ENCODE data around the gene EDDM3A. TPM values are rescaled to one million over a fixed set of nuclear protein-coding genes. Genes with fewer than 3 reads are reported as not detected.

EDDM3A gene
- total and polyA plus RNA-seq, 2 of the 4 experiments (the other 2 are of a cell fraction) = not detected

GRCh38 chr14:20722016-20722415, 23.7 kb upstream of the EDDM3A start:
- no peak overlapping the region for H3K23ac ChIP-seq (ENCODE audit: low read depth, low read length)
- H3K14ac ChIP-seq (replicated peaks; ENCODE audit: low read depth, low read length) = no peak overlapping the region
- dilution Hi-C loops (cut with HindIII; ENCODE audit: low sequenced_read_pairs, unreplicated experiment) = no loop called here
- intact Hi-C loops (cut with micrococcal nuclease) = no loop called here
- H4K5ac ChIP-seq (ENCODE audit: low read depth, low read length) = no peak overlapping the region
- H3K36me3 ChIP-seq (ENCODE audit: control insufficient read depth, insufficient read depth, low read length) = no peaks in the 10 kb centered on the region
- H4K91ac ChIP-seq (ENCODE audit: insufficient read depth, low read depth, low read length) = no peak overlapping the region
- H3K4me3 ChIP-seq (ENCODE audit: insufficient read depth, low read depth, low read length) = no peak overlapping the region
- no TSS peak for BruUV-seq (replicated peaks)
- CTCF ChIA-PET = no interaction called here
- no peak overlapping the region for H2BK5ac ChIP-seq (ENCODE audit: low read depth, low read length, poor library complexity, severe bottlenecking)
- in situ Hi-C loops (cut with MboI; ENCODE audit: low sequenced_read_pairs) = no loop called here
- no peak overlapping the region for H3K27ac ChIP-seq (ENCODE audit: insufficient read depth, low read length)
- H3K4me2 ChIP-seq (ENCODE audit: low read depth, low read length) = no peak overlapping the region
- H3K79me1 ChIP-seq (ENCODE audit: low read depth in 1 of 2, low read length in 2 of 2) = no peaks in the 10 kb centered on the region
- no peak overlapping the region for H3K4ac ChIP-seq (ENCODE audit: low read depth, low read length)
- no peak overlapping the region for H2BK120ac ChIP-seq (ENCODE audit: low read depth, low read length)
- no peak overlapping the region for H3K9ac ChIP-seq (ENCODE audit: low read depth, low read length)
- H2AFZ ChIP-seq (replicated peaks; ENCODE audit: low read length, poor library complexity) = no peak overlapping the region
- 58% methylated on average over 2 of the region's 12 CpGs; no CpG with 5 or more reads in 1 of the 2 experiments for WGBS, 2 experiments (ENCODE audit: extremely low coverage in 2 of 2, insufficient read length in 1 of 2)
- H2BK15ac ChIP-seq (ENCODE audit: low read depth, low read length) = no peak overlapping the region
- no peak overlapping the region for H3K56ac ChIP-seq (ENCODE audit: extremely low read depth, insufficient read depth, low read length)
- H3K4me1 ChIP-seq (ENCODE audit: control insufficient read depth, insufficient read depth, low read length) = no peaks in the 10 kb centered on the region
- H3K18ac ChIP-seq (ENCODE audit: low read depth, low read length) = no peak overlapping the region
- H2AK5ac ChIP-seq (ENCODE audit: low read depth, low read length) = no peak overlapping the region
- H2BK20ac ChIP-seq (ENCODE audit: low read depth, low read length) = no peak overlapping the region
- DNase-seq (no peak), ATAC-seq (ENCODE audit: low read depth) (no peak)
- H3K27me3 ChIP-seq (ENCODE audit: control insufficient read depth, insufficient read depth, low read length) = peaks cover 15% of the 10 kb centered on the region
- H2AK9ac ChIP-seq (replicated peaks; ENCODE audit: low read depth, low read length, poor library complexity) = no peak overlapping the region
- no peaks in the 10 kb centered on the region for H3K9me3 ChIP-seq (ENCODE audit: control insufficient read depth, insufficient read depth, low read length)
- H3K9me1 ChIP-seq (ENCODE audit: insufficient read depth, low read length) = no peaks in the 10 kb centered on the region
- no peak overlapping the region for H4K8ac ChIP-seq (ENCODE audit: low read depth in 2 of 2, low read length in 2 of 2)
- POLR2A ChIA-PET (ENCODE audit: unreplicated experiment) = no interaction called here
- no peaks in the 10 kb centered on the region for H4K20me1 ChIP-seq (ENCODE audit: insufficient read depth, low read length)
- TF ChIP-seq NFE2L2 (IDR thresholded peaks at IDR 0.05; ENCODE audit: low read depth, low read length) (no peak), SMC3 (IDR thresholded peaks at IDR 0.05; ENCODE audit: low read depth, low read length) (no peak), CHD1 (IDR thresholded peaks at IDR 0.05; ENCODE audit: low read depth, low read length) (no peak), POLR2A (IDR thresholded peaks at IDR 0.05; ENCODE audit: low read depth, low read length) (no peak), RAD21 (IDR thresholded peaks at IDR 0.05; ENCODE audit: low read length) (no peak), BHLHE40 (IDR thresholded peaks at IDR 0.05; ENCODE audit: low read depth, low read length) (no peak), RCOR1 (IDR thresholded peaks at IDR 0.05; ENCODE audit: insufficient replicate concordance, low read length) (no peak), FOS (IDR thresholded peaks at IDR 0.05; ENCODE audit: low read depth, low read length) (no peak), ELK1 (IDR thresholded peaks at IDR 0.05; ENCODE audit: borderline replicate concordance, low read depth, low read length) (no peak), MAZ (IDR thresholded peaks at IDR 0.05; ENCODE audit: borderline replicate concordance, low read depth, low read length) (no peak), USF2 (IDR thresholded peaks at IDR 0.05; ENCODE audit: low read depth, low read length) (no peak), RFX5 (IDR thresholded peaks at IDR 0.05; ENCODE audit: low read depth, low read length) (no peak), MAFK (IDR thresholded peaks at IDR 0.05; ENCODE audit: low read depth, low read length) (no peak), CTCF (conservative IDR thresholded peaks at IDR 0.05; ENCODE audit: low read depth, low read length) (no peak), CEBPB (IDR thresholded peaks at IDR 0.05; ENCODE audit: low read depth, low read length) (no peak), MXI1 (IDR thresholded peaks at IDR 0.05; ENCODE audit: borderline replicate concordance, low read depth, low read length) (no peak)

Data from IMR-90 (cell line).